ENCODE data around the gene STX2.

DNA sequence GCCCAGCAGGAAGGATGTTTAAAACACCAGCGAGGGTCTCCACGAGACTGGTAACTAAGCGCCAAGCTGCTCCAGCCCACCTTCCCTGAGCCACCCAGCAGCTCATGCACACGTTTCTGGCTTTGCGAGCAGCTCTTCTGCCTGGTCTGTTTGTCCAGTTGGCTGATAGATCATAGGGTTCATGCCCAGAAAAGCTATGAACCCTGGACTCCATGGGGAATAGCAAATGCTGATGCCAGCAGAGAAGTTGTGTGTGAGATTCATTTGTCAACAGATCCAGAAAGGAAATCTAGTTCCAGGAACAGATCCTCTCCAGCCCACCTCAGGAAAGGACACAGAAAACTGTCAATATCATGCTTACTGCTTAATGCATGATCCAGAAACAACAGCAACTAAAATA, 94.8 kb downstream of the STX2 start:
- TF ChIP-seq, protein P1, sequence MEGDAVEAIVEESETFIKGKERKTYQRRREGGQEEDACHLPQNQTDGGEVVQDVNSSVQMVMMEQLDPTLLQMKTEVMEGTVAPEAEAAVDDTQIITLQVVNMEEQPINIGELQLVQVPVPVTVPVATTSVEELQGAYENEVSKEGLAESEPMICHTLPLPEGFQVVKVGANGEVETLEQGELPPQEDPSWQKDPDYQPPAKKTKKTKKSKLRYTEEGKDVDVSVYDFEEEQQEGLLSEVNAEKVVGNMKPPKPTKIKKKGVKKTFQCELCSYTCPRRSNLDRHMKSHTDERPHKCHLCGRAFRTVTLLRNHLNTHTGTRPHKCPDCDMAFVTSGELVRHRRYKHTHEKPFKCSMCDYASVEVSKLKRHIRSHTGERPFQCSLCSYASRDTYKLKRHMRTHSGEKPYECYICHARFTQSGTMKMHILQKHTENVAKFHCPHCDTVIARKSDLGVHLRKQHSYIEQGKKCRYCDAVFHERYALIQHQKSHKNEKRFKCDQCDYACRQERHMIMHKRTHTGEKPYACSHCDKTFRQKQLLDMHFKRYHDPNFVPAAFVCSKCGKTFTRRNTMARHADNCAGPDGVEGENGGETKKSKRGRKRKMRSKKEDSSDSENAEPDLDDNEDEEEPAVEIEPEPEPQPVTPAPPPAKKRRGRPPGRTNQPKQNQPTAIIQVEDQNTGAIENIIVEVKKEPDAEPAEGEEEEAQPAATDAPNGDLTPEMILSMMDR (IDR thresholded peaks at IDR 0.05): no peak
- TF ChIP-seq POLR2AphosphoS5 (IDR thresholded peaks at IDR 0.05) (no peak), POLR2A (IDR thresholded peaks at IDR 0.05; ENCODE audit: low read depth) (no peak)

Data from esophagus muscularis mucosa (tissue), 3 donors.